HCT116 (cell line): Measurements from ENCODE around the gene SULT1C3.

Source experiments
- CEBPB ChIP-seq: IDR thresholded peaks from 2 replicates; pipeline ENCODE4 v1.6.1; 2012; ENCODE audit warnings: low read depth
- EZH2 ChIP-seq: fragments of 200-600 bp; sonication (generic); IDR thresholded peaks from 2 replicates; pipeline ENCODE4 v1.6.1; 2017; ENCODE audit warnings: antibody characterized with exemption, mixed run types
- EZH2phosphoT487 ChIP-seq: fragments of 200-600 bp; IDR thresholded peaks from 2 replicates; pipeline ENCODE4 v1.6.1; 2018; ENCODE audit warnings: antibody characterized with exemption, borderline replicate concordance
- POLR2A ChIP-seq: IDR thresholded peaks from 2 replicates; pipeline ENCODE4 v1.7.0; 2011; ENCODE audit warnings: borderline replicate concordance; ENCODE audit not compliant: insufficient read depth, insufficient read length; ENCODE audit errors: extremely low read depth
- POLR2AphosphoS5 ChIP-seq: IDR thresholded peaks from 2 replicates; pipeline ENCODE4 v1.6.1; 2011; ENCODE audit warnings: mild to moderate bottlenecking, low read depth, low read length, moderate library complexity
- SRF ChIP-seq: IDR thresholded peaks from 2 replicates; pipeline ENCODE4 v1.6.1; 2012; ENCODE audit warnings: low read depth
- YY1 ChIP-seq: IDR thresholded peaks from 2 replicates; pipeline ENCODE4 v1.6.1; 2011; ENCODE audit warnings: low read length, low read depth, moderate library complexity, mild to moderate bottlenecking; ENCODE audit not compliant: insufficient replicate concordance; ENCODE audit errors: extremely low read depth
- TF ChIP-seq, protein P1 (sequence below), 3 experiments: fragments of 200-600 bp in 1 of 3; sonication (generic) in 1 of 3; IDR thresholded peaks in 2 of 3; conservative IDR thresholded peaks in 1 of 3; 2 replicates each; pipeline ENCODE4 v1.5.1; 2012 to 2017; ENCODE audit warnings: low read depth in 2 of 3, low read length in 2 of 3, antibody characterized with exemption in 1 of 3, borderline replicate concordance in 1 of 3, control low read depth in 1 of 3, mild to moderate bottlenecking in 1 of 3, mixed read lengths in 1 of 3, mixed run types in 1 of 3, moderate library complexity in 1 of 3; ENCODE audit not compliant: insufficient read depth in 1 of 3
- TF ChIP-seq, protein P2 (sequence below): IDR thresholded peaks from 2 replicates; pipeline ENCODE4 v1.6.1; 2012
- TF ChIP-seq, protein P3 (sequence below): IDR thresholded peaks from 2 replicates; pipeline ENCODE4 v1.6.1; 2012

DNA sequence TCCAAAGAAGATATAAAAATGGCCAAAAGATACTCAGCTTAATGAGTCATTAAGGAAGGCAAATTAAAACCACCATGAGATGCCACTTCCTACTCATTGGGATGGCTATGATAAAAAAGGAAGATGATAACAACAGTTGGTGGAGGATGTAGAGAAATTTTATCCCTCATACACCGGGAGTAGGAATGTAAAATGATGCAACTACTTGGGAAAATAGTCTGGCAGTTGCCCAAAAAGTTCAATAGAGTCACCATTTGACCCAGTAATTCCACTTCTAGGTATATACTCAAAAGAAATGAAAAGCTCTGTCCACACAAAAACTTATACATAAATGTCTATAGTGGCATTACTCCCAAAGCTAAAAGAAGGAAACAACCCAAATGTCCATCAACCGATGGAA lies 38.9 kb downstream of the SULT1C3 start:
- TF ChIP-seq, protein P1, sequence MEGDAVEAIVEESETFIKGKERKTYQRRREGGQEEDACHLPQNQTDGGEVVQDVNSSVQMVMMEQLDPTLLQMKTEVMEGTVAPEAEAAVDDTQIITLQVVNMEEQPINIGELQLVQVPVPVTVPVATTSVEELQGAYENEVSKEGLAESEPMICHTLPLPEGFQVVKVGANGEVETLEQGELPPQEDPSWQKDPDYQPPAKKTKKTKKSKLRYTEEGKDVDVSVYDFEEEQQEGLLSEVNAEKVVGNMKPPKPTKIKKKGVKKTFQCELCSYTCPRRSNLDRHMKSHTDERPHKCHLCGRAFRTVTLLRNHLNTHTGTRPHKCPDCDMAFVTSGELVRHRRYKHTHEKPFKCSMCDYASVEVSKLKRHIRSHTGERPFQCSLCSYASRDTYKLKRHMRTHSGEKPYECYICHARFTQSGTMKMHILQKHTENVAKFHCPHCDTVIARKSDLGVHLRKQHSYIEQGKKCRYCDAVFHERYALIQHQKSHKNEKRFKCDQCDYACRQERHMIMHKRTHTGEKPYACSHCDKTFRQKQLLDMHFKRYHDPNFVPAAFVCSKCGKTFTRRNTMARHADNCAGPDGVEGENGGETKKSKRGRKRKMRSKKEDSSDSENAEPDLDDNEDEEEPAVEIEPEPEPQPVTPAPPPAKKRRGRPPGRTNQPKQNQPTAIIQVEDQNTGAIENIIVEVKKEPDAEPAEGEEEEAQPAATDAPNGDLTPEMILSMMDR (IDR thresholded peaks at IDR 0.05 in 2 of 3, conservative IDR thresholded peaks at IDR 0.05 in 1 of 3; ENCODE audit: borderline replicate concordance in 1 of 3, insufficient read depth in 1 of 3, low read depth in 2 of 3, low read length in 2 of 3): no peak
- TF ChIP-seq POLR2A (no peak), CEBPB (no peak), POLR2AphosphoS5 (no peak), EZH2phosphoT487 (no peak), YY1 (no peak), SRF (no peak), EZH2 (no peak)
- TF ChIP-seq, protein P2, sequence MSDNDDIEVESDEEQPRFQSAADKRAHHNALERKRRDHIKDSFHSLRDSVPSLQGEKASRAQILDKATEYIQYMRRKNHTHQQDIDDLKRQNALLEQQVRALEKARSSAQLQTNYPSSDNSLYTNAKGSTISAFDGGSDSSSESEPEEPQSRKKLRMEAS: no peak
- TF ChIP-seq, protein P3, sequence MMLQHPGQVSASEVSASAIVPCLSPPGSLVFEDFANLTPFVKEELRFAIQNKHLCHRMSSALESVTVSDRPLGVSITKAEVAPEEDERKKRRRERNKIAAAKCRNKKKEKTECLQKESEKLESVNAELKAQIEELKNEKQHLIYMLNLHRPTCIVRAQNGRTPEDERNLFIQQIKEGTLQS: no peak
